PFSK-1 (cell line): ENCODE measurements around the gene FCRL6.

Source experiments
- POLR2AphosphoS5 ChIP-seq: IDR thresholded peaks from 2 replicates; pipeline ENCODE4 v1.6.1; 2012; ENCODE audit warnings: low read depth, mild to moderate bottlenecking, control low read depth, low read length, moderate library complexity
- SIN3A ChIP-seq: IDR thresholded peaks from 2 replicates; pipeline ENCODE4 v1.6.1; 2012; ENCODE audit warnings: mild to moderate bottlenecking, low read length, moderate library complexity, borderline replicate concordance; ENCODE audit not compliant: insufficient read depth
- TAF1 ChIP-seq: IDR thresholded peaks from 2 replicates; pipeline ENCODE4 v1.6.1; 2012; ENCODE audit warnings: low read length, control low read depth, borderline replicate concordance; ENCODE audit not compliant: insufficient read depth
- TF ChIP-seq, protein P1 (sequence below), 2 experiments: IDR thresholded peaks; 2 replicates each; pipeline versions ENCODE4 v1.6.1 to v1.8.0; 2011 to 2012; ENCODE audit warnings: low read depth in 2 of 2, low read length in 2 of 2, control low read depth in 1 of 2, inconsistent platforms in 1 of 2, mild to moderate bottlenecking in 1 of 2, moderate library complexity in 1 of 2; ENCODE audit not compliant: insufficient read depth in 1 of 2

- TF ChIP-seq TAF1 (no peak), POLR2AphosphoS5 (no peak), SIN3A (no peak)
- TF ChIP-seq, protein P1, sequence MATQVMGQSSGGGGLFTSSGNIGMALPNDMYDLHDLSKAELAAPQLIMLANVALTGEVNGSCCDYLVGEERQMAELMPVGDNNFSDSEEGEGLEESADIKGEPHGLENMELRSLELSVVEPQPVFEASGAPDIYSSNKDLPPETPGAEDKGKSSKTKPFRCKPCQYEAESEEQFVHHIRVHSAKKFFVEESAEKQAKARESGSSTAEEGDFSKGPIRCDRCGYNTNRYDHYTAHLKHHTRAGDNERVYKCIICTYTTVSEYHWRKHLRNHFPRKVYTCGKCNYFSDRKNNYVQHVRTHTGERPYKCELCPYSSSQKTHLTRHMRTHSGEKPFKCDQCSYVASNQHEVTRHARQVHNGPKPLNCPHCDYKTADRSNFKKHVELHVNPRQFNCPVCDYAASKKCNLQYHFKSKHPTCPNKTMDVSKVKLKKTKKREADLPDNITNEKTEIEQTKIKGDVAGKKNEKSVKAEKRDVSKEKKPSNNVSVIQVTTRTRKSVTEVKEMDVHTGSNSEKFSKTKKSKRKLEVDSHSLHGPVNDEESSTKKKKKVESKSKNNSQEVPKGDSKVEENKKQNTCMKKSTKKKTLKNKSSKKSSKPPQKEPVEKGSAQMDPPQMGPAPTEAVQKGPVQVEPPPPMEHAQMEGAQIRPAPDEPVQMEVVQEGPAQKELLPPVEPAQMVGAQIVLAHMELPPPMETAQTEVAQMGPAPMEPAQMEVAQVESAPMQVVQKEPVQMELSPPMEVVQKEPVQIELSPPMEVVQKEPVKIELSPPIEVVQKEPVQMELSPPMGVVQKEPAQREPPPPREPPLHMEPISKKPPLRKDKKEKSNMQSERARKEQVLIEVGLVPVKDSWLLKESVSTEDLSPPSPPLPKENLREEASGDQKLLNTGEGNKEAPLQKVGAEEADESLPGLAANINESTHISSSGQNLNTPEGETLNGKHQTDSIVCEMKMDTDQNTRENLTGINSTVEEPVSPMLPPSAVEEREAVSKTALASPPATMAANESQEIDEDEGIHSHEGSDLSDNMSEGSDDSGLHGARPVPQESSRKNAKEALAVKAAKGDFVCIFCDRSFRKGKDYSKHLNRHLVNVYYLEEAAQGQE (IDR thresholded peaks at IDR 0.05; ENCODE audit: insufficient read depth in 1 of 2, low read depth in 2 of 2, low read length in 2 of 2), result no peak
Observed at GRCh38 chr1:159823406-159823805, 21.2 kb downstream of the FCRL6 start.
